HUES48 (cell line): ENCODE data around the gene MAN2B1.
"Not testable (repeated sequence)": the region's sequence is repeated elsewhere in the genome, so short reads cannot be mapped to it uniquely, and the experiment has no call there.

ENCODE experiments used
- H3K27ac ChIP-seq: one replicate; pipeline ENCODE4 v1.7.0; 2013; ENCODE audit warnings: low read depth, low read length, inconsistent platforms
- H3K27me3 ChIP-seq: 2 replicates; pipeline ENCODE4 v1.6.1; 2013; ENCODE audit warnings: mild to moderate bottlenecking, low read length; ENCODE audit not compliant: control insufficient read depth, insufficient read depth
- H3K36me3 ChIP-seq: 2 replicates; pipeline ENCODE4 v1.6.1; 2013; ENCODE audit warnings: low read length; ENCODE audit not compliant: control insufficient read depth, insufficient read depth
- H3K4me1 ChIP-seq: 2 replicates; pipeline ENCODE4 v1.6.1; 2013; ENCODE audit warnings: mild to moderate bottlenecking, low read length; ENCODE audit not compliant: control insufficient read depth, insufficient read depth
- H3K4me3 ChIP-seq: 2 replicates; pipeline ENCODE4 v1.5.1; 2013; ENCODE audit warnings: mild to moderate bottlenecking, low read depth, low read length
- H3K9ac ChIP-seq: 2 replicates; pipeline ENCODE4 v1.6.1; 2013; ENCODE audit warnings: mild to moderate bottlenecking, low read depth, low read length, moderate library complexity
- H3K9me3 ChIP-seq: 2 replicates; pipeline ENCODE4 v1.6.1; 2013; ENCODE audit warnings: low read length; ENCODE audit not compliant: control insufficient read depth, insufficient read depth

MAN2B1 gene

GRCh38 chr19:12656899-12657571, 9.5 kb downstream of the MAN2B1 start:
- no peak overlapping the region for H3K4me3 ChIP-seq
- no peaks in the 10 kb centered on the region for H3K9me3 ChIP-seq
- H3K27me3 ChIP-seq, result no peaks in the 10 kb centered on the region
- H3K36me3 ChIP-seq, result peaks cover 34% of the 10 kb centered on the region
- no peak overlapping the region for H3K9ac ChIP-seq
- H3K27ac ChIP-seq, result no peak overlapping the region
- no peaks in the 10 kb centered on the region for H3K4me1 ChIP-seq

DNA sequence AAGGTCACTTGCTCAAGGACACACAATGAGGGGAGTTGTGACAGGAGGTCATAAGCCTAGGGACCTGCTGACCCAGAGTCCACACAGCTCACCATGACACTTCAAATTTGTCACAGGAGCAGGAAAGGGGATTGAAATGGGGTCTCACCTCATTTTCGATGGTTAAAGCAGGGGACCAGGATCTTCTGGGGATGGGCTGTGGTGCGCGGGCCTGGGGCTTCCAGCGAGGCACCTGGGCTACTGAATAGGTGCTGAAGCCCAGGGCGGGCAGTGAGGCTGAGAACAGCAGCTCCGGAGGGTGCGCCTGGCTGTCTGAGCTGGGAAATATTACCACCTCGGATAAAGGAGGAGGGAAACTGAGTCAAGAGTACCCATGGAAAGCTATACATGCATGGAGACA, 11.0 kb downstream of the MAN2B1 start:
- no peak overlapping the region for H3K27ac ChIP-seq
- H3K4me1 ChIP-seq, result no peaks in the 10 kb centered on the region
- H3K36me3 ChIP-seq, result peaks cover 25% of the 10 kb centered on the region
- H3K9ac ChIP-seq, result no peak overlapping the region
- H3K9me3 ChIP-seq, result no peaks in the 10 kb centered on the region
- H3K27me3 ChIP-seq, result no peaks in the 10 kb centered on the region
- no peak overlapping the region for H3K4me3 ChIP-seq

GRCh38 chr19:12652219-12652618, 14.3 kb downstream of the MAN2B1 start:
- no peak overlapping the region for H3K9ac ChIP-seq
- H3K36me3 ChIP-seq, result peaks cover 21% of the 10 kb centered on the region
- H3K27ac ChIP-seq, result no peak overlapping the region
- H3K27me3 ChIP-seq, result no peaks in the 10 kb centered on the region
- H3K4me1 ChIP-seq, result no peaks in the 10 kb centered on the region
- H3K9me3 ChIP-seq, result no peaks in the 10 kb centered on the region
- H3K4me3 ChIP-seq, result no peak overlapping the region

DNA sequence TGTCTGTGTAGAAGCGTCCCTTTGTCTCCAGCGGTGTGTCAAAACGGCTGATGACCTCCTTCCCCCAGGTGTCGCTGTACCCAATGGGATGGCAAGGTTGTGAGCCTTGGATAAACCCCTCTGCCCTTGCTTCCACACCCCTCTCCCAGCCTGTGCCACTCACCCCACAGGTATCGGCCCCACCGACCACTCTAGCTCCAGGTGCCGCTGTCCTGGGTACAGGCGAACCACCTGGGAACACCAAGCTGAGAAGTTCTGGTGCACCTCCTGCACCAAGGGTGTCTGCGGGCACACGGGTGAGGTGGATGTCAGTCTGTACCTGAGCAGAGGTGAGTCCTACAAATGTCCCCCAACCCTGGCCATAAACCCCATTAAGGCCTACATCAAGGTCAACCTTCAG, 16.6 kb downstream of the MAN2B1 start:
- Histone ChIP-seq H3K36me3 (peaks cover 4% of the 10 kb centered on the region), H3K9me3 (no peaks in the 10 kb centered on the region), H3K4me3 (no peak overlapping the region), H3K9ac (no peak overlapping the region), H3K27me3 (no peaks in the 10 kb centered on the region), H3K27ac (no peak overlapping the region), H3K4me1 (0 out of 2 replicates have a peak, but pooled peaks cover 3% of the 10 kb centered on the region)

GRCh38 chr19:12648088-12648487, 18.5 kb downstream of the MAN2B1 start:
- H3K27me3 ChIP-seq, result no peaks in the 10 kb centered on the region
- no peaks in the 10 kb centered on the region for H3K9me3 ChIP-seq
- no peak overlapping the region for H3K27ac ChIP-seq
- H3K4me3 ChIP-seq, result peak overlapping the region; percentile 54
- no peak overlapping the region for H3K9ac ChIP-seq
- no peaks in the 10 kb centered on the region for H3K36me3 ChIP-seq
- 0 out of 2 replicates have a peak, but pooled peaks cover 3% of the 10 kb centered on the region for H3K4me1 ChIP-seq

GRCh38 chr19:12647490-12648071, 19.0 kb downstream of the MAN2B1 start:
- H3K27me3 ChIP-seq, result no peaks in the 10 kb centered on the region
- H3K4me3 ChIP-seq, result peak overlapping the region; percentile 54
- H3K4me1 ChIP-seq, result 0 out of 2 replicates have a peak, but pooled peaks cover 3% of the 10 kb centered on the region
- H3K27ac ChIP-seq, result no peak overlapping the region
- H3K36me3 ChIP-seq, result no peaks in the 10 kb centered on the region
- no peaks in the 10 kb centered on the region for H3K9me3 ChIP-seq
- H3K9ac ChIP-seq, result no peak overlapping the region

- no peak overlapping the region for H3K27ac ChIP-seq
- no peaks in the 10 kb centered on the region for H3K9me3 ChIP-seq
- H3K9ac ChIP-seq, result no peak overlapping the region
- H3K4me3 ChIP-seq, result no peak overlapping the region
- H3K27me3 ChIP-seq, result no peaks in the 10 kb centered on the region
- no peaks in the 10 kb centered on the region for H3K36me3 ChIP-seq
- H3K4me1 ChIP-seq, result 0 out of 2 replicates have a peak, but pooled peaks cover 3% of the 10 kb centered on the region
Observed at GRCh38 chr19:12647047-12647446, 19.5 kb downstream of the MAN2B1 start.

DNA sequence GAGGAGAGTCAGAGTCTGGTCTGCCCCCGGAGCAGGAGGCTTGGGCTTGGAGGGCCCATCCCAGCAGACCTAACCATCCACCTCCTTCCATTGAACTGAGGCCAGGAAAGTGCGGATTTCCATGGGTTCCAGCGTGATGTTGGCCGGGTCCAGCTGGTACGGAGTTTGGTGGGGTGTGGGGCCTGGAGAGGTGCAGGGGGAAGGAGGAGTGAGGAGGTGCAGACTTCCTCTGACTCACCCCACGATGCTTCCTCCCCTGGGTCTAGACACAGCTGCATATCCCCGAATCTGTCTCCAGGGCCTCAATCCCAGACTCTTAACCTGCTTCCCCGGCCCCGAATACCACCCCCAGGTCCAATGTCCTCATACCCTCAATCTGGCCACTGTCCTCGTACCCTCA, 20.0 kb downstream of the MAN2B1 start:
- Histone ChIP-seq H3K27ac (no peak overlapping the region), H3K9ac (no peak overlapping the region), H3K36me3 (no peaks in the 10 kb centered on the region)

DNA sequence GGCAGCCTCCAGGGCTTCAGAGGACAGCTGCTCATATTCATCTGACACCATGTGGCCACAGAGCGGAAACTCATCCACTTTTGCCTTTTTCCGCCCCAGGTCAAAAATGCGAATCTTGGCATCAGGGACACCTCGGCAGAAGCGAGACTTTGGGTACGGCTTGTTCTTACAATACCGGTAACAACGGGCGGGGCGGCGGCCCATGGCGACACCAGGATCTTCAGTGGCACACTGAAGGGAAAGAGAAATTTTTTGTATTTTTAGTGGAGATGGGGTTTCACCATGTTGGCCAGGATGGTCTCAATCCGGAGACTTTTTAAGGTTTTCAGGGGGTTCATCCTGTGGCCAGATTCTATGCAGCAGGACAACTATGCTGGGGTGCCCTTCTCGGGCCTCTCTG, 22.8 kb downstream of the MAN2B1 start:
- H3K36me3 ChIP-seq, H3K4me1 ChIP-seq, H3K27ac ChIP-seq: not testable (repeated sequence)

More for the DNA sequence above, 20.0 kb downstream of the MAN2B1 start:
- 0 out of 2 replicates have a peak, but pooled peaks cover 3% of the 10 kb centered on the region for H3K4me1 ChIP-seq
- H3K9me3 ChIP-seq, result no peaks in the 10 kb centered on the region
- H3K4me3 ChIP-seq, result no peak overlapping the region
- no peaks in the 10 kb centered on the region for H3K27me3 ChIP-seq

DNA sequence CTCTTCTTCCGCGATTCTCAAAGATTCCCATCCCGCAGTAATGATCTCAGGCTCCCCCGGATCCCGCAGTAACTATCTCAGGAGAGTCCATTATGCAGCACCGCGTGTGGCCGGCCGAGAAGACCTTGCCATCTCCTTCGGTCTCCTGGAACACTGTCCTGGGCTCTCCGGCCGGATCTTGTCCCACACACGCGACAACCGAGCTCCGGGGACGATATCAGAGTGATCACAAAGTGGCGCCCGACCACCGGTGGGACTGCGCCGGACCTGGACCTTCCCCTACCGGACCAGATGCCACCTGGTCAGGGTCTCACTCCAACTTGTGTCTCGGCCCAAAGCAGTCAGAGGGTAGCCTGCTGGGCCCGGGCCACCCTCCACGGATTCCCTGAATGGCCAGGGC, 24.0 kb downstream of the MAN2B1 start:
- H3K4me3 ChIP-seq, result no peak overlapping the region
- no peak overlapping the region for H3K27ac ChIP-seq
- H3K36me3 ChIP-seq, result no peaks in the 10 kb centered on the region
- H3K9ac ChIP-seq, result no peak overlapping the region
- no peaks in the 10 kb centered on the region for H3K9me3 ChIP-seq
- H3K4me1 ChIP-seq, result 0 out of 2 replicates have a peak, but pooled peaks cover 3% of the 10 kb centered on the region
- no peaks in the 10 kb centered on the region; the same call in 1 of the 2 replicates for H3K27me3 ChIP-seq

More for the DNA sequence above, 22.8 kb downstream of the MAN2B1 start:
- H3K27me3 ChIP-seq, H3K9me3 ChIP-seq, H3K4me3 ChIP-seq, H3K9ac ChIP-seq: not testable (repeated sequence)

GRCh38 chr19:12641456-12641855, 25.1 kb downstream of the MAN2B1 start:
- Histone ChIP-seq H3K4me3 (no peak overlapping the region), H3K9me3 (no peaks in the 10 kb centered on the region), H3K27ac (no peak overlapping the region), H3K27me3 (no peaks in the 10 kb centered on the region; the same call in 1 of the 2 replicates), H3K9ac (no peak overlapping the region), H3K36me3 (no peaks in the 10 kb centered on the region), H3K4me1 (no peaks in the 10 kb centered on the region)
